HG02588 (cell line): ENCODE results near the gene PRKG2.

Experiments used
- ATAC-seq: cut with Tn5 transposase; IDR thresholded peaks from one replicate; pipeline ENCODE4 v1.9.1; 2021; ENCODE audit warnings: mild to moderate bottlenecking, moderate library complexity; ENCODE audit not compliant: unreplicated experiment

PRKG2 gene

GRCh38 chr4:81106150-81106549, 108.9 kb downstream of the PRKG2 start:
- ATAC-seq = no peak

DNA sequence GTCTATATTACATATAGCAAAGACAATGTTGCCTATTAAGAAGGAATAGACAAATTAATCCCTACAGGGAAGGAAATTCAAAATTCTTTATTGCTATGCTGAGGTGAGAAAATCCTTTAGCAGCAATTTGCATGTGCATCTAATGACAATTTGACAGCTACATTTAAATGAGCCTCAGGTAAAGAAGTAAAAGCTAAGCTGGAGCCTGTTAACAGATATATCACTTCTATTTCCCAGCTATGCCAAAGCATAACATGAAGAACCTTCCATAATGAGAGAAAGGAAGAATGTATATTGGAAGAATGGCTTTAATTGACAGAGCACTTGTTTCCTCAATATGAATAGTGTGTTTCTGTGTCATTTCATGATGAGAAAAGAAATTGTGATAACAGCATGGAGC, 112.9 kb downstream of the PRKG2 start:
- ATAC-seq = no peak

GRCh38 chr4:81096566-81096965, 118.5 kb downstream of the PRKG2 start:
- ATAC-seq = no peak

GRCh38 chr4:81095389-81095788, 119.6 kb downstream of the PRKG2 start:
- ATAC-seq = no peak

DNA sequence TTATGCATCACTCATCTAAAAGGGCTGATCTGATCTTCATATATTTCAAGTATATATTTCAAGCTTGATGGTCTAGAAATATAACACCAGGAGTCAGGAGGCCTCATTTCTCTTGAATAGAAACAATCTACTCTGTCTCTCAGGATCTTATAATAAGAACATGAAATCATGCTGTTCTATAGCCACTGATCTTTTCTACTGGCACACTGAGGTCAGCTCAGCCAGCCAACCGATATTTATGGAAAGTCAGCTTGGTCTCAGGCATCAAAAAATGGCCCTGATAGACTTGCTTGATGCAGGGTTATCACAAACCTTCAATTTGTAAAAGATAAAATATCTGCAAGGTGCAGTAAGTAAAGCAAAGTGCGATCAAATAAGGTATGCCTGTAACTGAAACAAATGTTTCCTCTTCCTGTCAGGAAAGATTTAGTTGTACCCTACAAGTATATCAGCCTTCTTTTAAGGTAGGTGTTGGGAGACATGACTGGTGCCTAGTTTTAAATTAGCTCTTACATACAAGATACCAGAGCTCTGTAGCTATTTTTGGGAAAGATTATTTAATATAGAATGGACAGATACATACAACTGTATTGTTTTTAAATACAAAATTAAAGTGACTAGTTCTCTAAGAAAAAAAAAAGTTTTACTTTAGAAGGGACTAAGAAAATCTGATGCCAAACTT, 121.2 kb downstream of the PRKG2 start:
- no peak for ATAC-seq

- no peak for ATAC-seq
Measured at GRCh38 chr4:81085979-81086378, 129.0 kb downstream of the PRKG2 start.

DNA sequence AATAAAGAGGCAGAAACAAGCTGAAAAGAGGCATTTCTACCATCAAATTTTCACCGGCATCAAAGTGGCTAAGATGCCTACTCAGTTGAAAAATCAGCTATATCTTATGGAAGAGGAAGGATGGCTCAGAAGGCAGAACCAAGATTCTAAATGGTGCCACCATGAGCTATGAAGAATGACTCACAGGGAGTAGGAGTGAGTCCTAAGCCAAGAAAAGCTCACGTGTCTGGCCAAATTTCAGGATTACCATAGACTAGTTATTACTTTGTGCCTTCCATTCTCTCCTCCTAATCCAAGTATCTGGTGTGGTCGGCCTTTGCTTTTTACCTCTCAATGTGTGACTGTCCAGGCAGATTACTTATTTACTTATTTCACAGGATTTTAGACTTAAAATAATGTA, 129.7 kb downstream of the PRKG2 start:
- ATAC-seq = no peak

GRCh38 chr4:81084634-81085033, 130.4 kb downstream of the PRKG2 start:
- ATAC-seq = no peak

- no peak for ATAC-seq
Measured at GRCh38 chr4:81084029-81084428, 131.0 kb downstream of the PRKG2 start.

- no peak for ATAC-seq
Measured at GRCh38 chr4:81081156-81081555, 133.9 kb downstream of the PRKG2 start.

DNA sequence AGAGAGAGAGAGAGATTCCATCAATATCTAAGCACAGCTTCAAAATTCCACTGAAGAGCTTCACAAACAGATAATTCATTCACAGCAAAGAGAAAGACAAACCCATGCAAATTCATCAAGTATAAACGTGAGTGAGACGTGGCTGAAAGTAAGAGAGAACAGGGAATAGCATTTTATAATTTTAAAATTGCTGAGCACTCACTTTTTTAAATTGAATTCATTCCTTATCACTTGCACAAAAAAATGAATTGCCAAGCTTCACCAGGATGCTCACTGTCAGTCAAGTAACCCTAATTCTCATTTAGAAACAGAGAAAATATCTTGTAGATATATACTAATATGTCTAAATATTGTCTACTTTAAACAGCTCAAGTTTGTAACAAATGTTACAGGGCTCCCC, 144.0 kb downstream of the PRKG2 start:
- ATAC-seq = no peak

DNA sequence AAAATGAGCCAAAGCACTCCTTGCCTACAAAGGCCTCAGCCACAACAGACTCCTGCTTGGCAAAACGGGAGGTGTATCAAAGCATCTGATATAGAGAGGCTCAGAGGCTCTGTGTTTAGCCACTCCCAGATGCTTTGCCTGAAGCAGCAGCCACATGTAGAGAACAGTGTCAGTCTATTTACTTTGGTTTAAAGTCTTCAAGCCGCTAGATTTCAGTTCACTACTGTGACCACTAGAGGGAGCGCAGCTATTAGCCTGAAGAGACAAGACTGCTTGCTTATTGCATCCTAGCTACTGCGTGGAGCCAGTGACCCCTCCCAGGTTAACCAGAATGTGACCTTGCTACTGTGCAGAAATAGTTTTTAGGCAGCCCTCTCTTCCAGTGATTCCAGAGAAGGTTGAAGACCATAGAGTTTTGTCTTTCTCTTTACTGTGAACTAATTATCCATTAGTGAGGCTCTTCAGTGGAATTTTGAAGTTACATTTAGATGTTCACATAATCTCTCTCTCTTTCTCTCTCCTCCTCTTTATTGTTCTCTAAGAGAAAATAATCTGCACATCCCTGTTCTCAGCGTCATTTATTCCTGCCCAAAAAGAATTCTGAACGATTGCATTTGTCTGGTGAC, 145.2 kb downstream of the PRKG2 start:
- peak; percentile 99 for ATAC-seq

DNA sequence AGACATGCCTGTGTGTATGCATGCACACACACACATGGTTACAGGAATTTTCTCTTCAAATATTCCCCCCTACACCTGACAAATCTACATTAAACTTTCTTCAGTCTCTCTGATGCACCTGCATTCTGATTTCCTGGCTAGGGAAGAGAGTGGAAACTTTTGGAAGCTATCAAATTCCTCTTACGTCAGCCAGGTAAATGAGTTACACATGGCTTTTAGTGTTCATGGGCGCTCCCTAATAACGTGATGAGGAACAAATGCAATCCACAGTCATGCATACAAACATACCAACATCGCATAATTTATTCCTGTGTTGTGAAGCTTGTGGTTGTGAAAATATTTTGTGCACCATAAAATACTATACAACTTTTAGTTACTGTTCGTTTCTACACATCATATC, 149.6 kb downstream of the PRKG2 start:
- no peak for ATAC-seq

- ATAC-seq = no peak
Measured at GRCh38 chr4:81062001-81062400, 153.0 kb downstream of the PRKG2 start.

DNA sequence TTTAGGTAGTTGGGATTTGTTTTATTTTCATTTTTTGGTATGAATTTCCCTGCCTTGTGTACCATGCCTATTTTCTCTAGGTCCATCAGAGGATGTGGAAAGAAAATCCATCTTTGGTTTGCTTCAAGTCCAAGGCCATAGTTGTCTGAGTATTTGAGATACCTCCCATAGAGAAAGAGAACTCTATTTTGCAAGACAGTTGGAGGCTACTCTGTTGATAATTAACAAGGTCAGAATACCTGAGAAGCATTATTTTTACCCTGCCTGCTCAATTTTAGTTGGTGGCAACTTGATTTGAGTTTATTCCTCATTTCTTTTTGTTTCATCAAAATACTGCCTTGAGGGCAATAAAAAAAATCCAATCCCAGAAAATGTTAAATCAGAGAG, 153.7 kb downstream of the PRKG2 start:
- ATAC-seq = no peak

DNA sequence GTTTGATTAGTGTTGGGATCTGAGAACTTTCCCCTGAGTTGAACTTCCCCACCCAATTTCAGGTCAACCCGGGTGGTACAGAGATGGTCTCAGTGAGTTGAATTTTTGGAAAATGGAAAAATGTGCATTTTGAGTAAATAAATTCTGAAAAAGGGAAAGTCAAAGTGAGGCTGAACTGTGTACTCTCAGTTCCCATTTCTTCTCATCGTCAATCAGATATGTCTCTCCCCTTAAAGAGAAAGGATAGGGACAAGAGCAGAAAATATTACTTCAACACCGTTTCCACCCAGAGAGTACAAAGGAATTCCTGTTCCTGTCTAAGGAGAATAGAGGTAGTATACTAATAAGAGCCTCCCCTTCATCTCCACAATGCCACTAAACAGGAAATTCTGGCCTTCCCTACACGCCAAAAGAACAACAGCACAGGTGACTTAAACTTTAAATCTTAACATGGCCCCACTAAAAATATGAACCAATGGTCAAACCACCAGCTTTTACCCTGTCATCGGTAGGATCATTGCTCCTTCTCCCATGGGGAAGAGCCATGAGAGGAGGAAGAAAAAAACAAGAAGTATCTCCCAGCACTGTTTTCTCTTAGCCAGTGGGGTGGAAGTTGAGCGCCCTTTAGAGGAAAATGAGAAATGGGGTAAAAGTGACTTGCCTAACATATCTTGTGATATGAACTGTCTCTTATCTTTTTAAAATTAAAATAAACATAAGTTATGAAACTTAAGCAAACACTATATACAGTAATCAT, 154.3 kb downstream of the PRKG2 start:
- ATAC-seq = no peak

GRCh38 chr4:81058621-81059020, 156.4 kb downstream of the PRKG2 start:
- ATAC-seq = no peak

DNA sequence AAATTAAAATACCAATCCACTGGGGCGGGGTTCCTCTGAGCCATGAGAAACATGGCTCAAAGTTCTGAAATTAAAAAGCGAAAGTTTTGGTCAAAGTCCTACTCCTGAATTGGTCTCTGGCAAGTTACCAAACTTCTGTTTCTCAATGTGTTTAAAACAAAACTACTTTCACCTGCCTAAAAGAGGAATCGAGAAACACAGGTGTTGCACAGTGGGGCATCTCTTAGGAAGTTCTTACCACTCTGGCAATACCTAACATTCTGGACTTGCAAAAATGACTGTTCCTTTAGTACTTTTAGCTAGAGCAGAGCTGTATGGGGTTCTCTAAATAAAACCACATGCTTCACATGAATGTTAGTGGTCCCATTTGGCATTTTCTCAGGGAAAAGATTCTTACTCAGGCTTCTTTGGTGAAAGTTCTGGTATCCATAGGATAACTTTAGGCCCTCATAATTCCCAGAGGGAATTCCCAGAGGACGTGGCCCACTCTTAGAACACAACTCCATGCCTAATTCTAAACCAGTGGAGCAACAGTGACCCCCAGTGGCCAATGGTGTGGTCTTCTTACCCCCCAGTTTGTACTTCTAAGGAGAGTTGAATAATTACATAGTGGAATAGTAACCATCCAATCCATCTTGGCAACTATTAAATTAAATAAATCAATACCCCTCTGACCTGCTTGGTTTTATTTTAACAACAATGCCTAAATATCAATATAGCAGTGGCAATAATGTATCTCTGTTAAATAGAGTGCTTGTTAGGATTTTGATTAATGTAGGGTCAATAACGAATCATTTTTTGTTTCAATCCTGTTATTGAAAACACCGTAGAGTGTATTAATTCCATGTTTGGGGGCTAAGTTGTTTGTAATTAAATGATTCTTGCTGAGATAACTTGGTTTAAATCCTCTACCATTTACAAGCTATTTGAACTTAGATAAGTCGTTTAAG, 162.6 kb downstream of the PRKG2 start:
- ATAC-seq = peak; percentile 99

- ATAC-seq = no peak
Measured at GRCh38 chr4:81049907-81050306, 165.1 kb downstream of the PRKG2 start.

GRCh38 chr4:81049330-81049729, 165.7 kb downstream of the PRKG2 start:
- no peak for ATAC-seq
